ENCODE measurements around the gene CCDC12. TPM values are rescaled to one million over a fixed set of nuclear protein-coding genes. Genes with fewer than 3 reads are reported as not detected.

Gene CCDC12
- total RNA-seq, 1 donor from 2014 or later, result 17.9 TPM

DNA sequence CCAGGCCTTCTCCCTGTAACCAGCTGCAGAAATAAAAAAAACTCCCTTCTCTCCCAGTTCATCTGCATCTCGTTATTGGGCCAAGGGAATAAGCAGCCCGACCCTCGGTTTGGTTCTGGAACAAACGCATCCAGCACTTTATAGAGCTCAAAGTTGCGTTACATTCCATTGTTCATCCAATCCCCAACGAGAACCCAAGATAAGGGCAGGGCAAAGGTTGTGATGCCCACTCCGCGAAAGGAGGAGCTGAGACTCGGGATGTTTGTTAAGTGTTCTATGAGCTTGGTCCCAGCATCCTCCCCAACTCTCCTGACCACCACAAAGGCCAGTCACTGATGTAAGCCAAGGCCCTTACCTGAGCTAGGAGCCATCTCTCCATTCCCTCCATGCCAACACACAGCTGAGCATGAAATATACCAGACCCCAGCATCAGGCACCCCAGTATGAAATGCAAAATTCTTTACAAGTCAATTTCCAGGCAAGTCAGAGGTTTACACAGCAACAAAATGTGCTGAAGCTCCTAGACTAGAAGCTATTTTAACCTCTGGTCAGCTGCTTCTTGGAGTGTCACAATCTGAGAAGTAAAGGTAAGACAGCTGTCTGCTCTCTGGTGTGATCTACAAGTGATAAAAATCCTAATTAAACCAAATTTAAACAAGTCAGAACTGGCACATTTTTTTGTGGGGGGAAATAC, 17.9 kb downstream of the CCDC12 start:
- H2AFZ ChIP-seq (replicated peaks), result no peak overlapping the region
- H3K4me2 ChIP-seq, result no peak overlapping the region
- no peak overlapping the region for H3K4me3 ChIP-seq
- peaks cover 23% of the 10 kb centered on the region for H3K4me1 ChIP-seq
- Mint-ChIP-seq H3K27me3 (ENCODE audit: insufficient read depth, low read depth) (peaks cover 2% of the 10 kb centered on the region), H3K9me3 (peaks cover 10% of the 10 kb centered on the region), H3K4me1 (peaks cover 42% of the 10 kb centered on the region), H3K36me3 (peaks cover 18% of the 10 kb centered on the region), H3K4me3 (no peak overlapping the region), H3K27ac (no peak overlapping the region)
- no peaks in the 10 kb centered on the region for H3K36me3 ChIP-seq
- H4K20me1 ChIP-seq (ENCODE audit: low read depth), result peaks cover 81% of the 10 kb centered on the region
- H3K9me3 ChIP-seq (ENCODE audit: low read depth), result peaks cover 7% of the 10 kb centered on the region
- no peaks in the 10 kb centered on the region for H3K27me3 ChIP-seq
- TF ChIP-seq EZH2phosphoT487 (IDR thresholded peaks at IDR 0.05), result no peak
- TF ChIP-seq EZH2 (IDR thresholded peaks at IDR 0.05), result no peak
- TF ChIP-seq, protein P1, sequence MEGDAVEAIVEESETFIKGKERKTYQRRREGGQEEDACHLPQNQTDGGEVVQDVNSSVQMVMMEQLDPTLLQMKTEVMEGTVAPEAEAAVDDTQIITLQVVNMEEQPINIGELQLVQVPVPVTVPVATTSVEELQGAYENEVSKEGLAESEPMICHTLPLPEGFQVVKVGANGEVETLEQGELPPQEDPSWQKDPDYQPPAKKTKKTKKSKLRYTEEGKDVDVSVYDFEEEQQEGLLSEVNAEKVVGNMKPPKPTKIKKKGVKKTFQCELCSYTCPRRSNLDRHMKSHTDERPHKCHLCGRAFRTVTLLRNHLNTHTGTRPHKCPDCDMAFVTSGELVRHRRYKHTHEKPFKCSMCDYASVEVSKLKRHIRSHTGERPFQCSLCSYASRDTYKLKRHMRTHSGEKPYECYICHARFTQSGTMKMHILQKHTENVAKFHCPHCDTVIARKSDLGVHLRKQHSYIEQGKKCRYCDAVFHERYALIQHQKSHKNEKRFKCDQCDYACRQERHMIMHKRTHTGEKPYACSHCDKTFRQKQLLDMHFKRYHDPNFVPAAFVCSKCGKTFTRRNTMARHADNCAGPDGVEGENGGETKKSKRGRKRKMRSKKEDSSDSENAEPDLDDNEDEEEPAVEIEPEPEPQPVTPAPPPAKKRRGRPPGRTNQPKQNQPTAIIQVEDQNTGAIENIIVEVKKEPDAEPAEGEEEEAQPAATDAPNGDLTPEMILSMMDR (IDR thresholded peaks at IDR 0.05), result no peak
- peaks cover 96% of the 10 kb centered on the region for H3K79me2 ChIP-seq (ENCODE audit: low read depth)
- H3K9ac ChIP-seq, result no peak overlapping the region
- H3K27ac ChIP-seq, result no peak overlapping the region
- H3F3A ChIP-seq (ENCODE audit: low read depth), result peaks cover 13% of the 10 kb centered on the region
- DNase-seq (ENCODE audit: low spot score), result no peak

DNA sequence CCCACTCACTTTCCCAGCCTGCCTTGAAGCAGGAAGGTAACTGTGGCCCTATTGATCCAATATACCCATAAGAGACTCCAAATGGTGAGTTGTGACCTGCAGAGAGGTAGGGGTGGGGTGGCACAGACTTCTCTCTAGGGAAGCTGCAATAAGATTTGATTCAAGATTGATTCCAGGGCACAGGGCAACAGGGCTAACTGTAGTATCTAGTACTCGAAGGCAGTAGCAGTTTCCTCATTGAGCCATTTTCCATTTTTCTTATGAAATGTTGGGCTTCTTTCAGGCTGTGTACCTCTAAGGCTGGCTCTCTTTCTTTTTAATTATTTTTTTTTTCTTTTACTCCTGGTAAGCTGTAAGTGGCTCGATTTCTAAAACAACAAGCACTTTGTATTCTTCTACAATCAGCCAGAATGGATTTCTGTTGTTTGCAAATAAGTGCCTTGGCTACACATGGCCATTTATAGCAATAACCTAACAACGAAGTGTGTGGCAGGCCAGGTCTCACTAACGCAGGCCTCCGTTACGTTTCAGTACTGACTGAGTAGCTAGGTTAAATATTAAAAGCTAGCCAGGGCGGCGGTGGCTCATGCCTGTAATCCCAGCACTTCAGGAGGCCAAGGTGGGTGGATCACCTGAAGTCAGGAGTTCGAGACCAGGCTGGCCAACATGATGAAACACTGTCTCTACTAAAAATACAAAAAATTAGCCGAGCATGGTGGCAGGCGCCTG, 19.3 kb downstream of the CCDC12 start:
- H4K20me1 ChIP-seq (ENCODE audit: low read depth), result peaks cover 95% of the 10 kb centered on the region
- H3K79me2 ChIP-seq (ENCODE audit: low read depth), result peaks cover 100% of the 10 kb centered on the region
- TF ChIP-seq EZH2 (IDR thresholded peaks at IDR 0.05), result no peak
- TF ChIP-seq, protein P1 (IDR thresholded peaks at IDR 0.05), result no peak
- TF ChIP-seq EZH2phosphoT487 (IDR thresholded peaks at IDR 0.05), result no peak

DNA sequence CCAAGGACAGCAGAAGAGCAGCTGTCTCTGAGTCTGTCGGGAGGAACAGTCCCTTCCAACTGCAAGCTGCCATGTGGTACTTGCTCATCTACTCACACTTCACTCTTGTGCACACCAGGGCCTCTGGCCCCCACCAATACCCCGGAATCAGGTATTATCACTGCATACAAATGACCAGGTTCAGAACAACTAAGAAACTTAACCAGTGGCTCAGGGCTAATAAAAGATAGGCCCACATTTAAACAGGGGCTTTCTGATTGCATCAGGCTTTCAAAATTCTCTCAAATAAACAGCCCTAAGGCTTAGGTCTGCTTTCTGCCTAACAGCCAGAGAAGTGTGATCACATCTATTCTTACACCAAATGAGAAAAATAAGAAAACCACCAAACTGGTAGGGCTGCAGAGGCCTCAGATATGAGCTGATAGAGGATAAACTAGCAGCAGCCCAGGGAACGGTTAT, 20.7 kb downstream of the CCDC12 start:
- peaks cover 5% of the 10 kb centered on the region for H3K27me3 Mint-ChIP-seq (ENCODE audit: insufficient read depth, low read depth)
- H3K9me3 Mint-ChIP-seq, result no peaks in the 10 kb centered on the region
- Histone ChIP-seq H3K9ac (no peak overlapping the region), H4K20me1 (ENCODE audit: low read depth) (peaks cover 97% of the 10 kb centered on the region), H3K36me3 (no peaks in the 10 kb centered on the region), H3K4me2 (no peak overlapping the region), H3K27me3 (no peaks in the 10 kb centered on the region), H3K27ac (no peak overlapping the region), H3K4me1 (peaks cover 14% of the 10 kb centered on the region), H3K9me3 (ENCODE audit: low read depth) (no peaks in the 10 kb centered on the region), H3K79me2 (ENCODE audit: low read depth) (peaks cover 99% of the 10 kb centered on the region), H3F3A (ENCODE audit: low read depth) (peaks cover 7% of the 10 kb centered on the region), H2AFZ (replicated peaks) (no peak overlapping the region), H3K4me3 (no peak overlapping the region)
- peaks cover 7% of the 10 kb centered on the region for H3K36me3 Mint-ChIP-seq
- H3K4me1 Mint-ChIP-seq, result peaks cover 35% of the 10 kb centered on the region
- H3K27ac Mint-ChIP-seq, result no peak overlapping the region
- no peak for TF ChIP-seq EZH2phosphoT487 (IDR thresholded peaks at IDR 0.05)
- DNase-seq (ENCODE audit: low spot score), result no peak
- no peak overlapping the region for H3K4me3 Mint-ChIP-seq

More for the DNA sequence above, 19.3 kb downstream of the CCDC12 start:
- Histone ChIP-seq H3K4me2 (no peak overlapping the region), H3K9ac (no peak overlapping the region), H3K4me3 (no peak overlapping the region), H3K9me3 (ENCODE audit: low read depth) (no peaks in the 10 kb centered on the region), H3F3A (ENCODE audit: low read depth) (peaks cover 13% of the 10 kb centered on the region), H2AFZ (replicated peaks) (no peak overlapping the region), H3K4me1 (peaks cover 23% of the 10 kb centered on the region), H3K36me3 (no peaks in the 10 kb centered on the region), H3K27me3 (no peaks in the 10 kb centered on the region), H3K27ac (no peak overlapping the region)
- H3K4me3 Mint-ChIP-seq, result no peak overlapping the region
- H3K27ac Mint-ChIP-seq, result no peak overlapping the region
- peaks cover 45% of the 10 kb centered on the region for H3K4me1 Mint-ChIP-seq
- peaks cover 6% of the 10 kb centered on the region for H3K36me3 Mint-ChIP-seq
- H3K27me3 Mint-ChIP-seq (ENCODE audit: insufficient read depth, low read depth), result peaks cover 2% of the 10 kb centered on the region
- DNase-seq (ENCODE audit: low spot score), result no peak
- H3K9me3 Mint-ChIP-seq, result no peaks in the 10 kb centered on the region
